Stimulated activated CD8-positive, alpha-beta memory T cell treated with anti-CD3 and anti-CD28 coated beads, Interleukin-12 subunit alpha, Interleukin-12 subunit beta, amount 100 ng/mL, for 1 hour (primary cell): ENCODE data around the gene HRH4.

Source experiments
- DNase-seq: peaks from one replicate; pipeline ENCODE4 v3.0.0-alpha.2; 2020; ENCODE audit warnings: low read depth

The HRH4 gene

DNA sequence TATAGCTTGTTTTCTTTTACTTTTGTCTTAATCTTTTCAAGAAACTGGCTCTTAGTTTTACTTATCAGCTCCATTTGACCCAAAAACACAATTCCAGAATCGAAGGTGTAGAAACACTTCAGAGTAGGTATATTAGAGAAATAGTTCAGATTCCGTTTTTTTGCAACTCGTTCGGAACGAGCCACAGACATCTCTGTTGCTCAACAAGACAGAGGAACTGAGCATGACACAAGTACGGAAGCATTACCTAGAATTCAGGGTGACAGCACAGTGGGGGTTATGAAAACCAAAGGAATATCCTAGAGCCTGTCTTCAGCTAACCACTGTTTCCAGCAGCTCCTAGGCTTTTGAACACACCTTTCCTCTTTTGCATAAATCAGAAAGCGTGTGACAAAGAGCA lies 5.0 kb downstream of the HRH4 start:
- DNase-seq = no peak

GRCh38 chr18:24466771-24467170 lies 6.3 kb downstream of the HRH4 start:
- DNase-seq = no peak

DNA sequence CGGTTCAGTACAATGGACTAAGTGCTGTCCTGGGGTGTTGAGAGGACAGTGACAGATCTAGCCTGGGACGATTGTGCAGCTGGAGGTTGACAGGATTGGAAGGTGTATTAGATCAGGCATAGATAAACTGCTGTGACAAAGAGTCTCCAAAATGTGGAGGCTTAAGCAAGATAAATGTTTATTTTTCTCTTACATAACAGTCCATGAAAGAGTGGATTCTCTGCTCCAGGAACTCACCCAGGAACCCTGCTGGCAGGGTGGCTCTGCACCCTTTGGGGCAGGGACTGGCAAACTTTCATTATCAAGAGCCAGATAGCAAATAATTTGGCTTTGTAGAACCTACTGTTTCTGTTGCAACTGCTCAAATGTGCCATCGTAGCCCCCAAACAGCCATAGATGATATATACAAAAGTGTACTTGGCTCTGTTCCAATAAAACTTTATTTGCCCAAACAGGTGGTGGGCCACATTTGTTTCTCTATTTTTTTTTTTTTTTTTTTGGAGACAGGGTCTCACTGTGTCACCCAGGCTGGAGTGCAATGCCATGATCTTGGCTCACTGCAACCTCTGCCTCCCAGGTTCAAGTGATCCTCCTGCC lies 9.7 kb downstream of the HRH4 start:
- no peak for DNase-seq

GRCh38 chr18:24470805-24471204 lies 10.4 kb downstream of the HRH4 start:
- no peak for DNase-seq

GRCh38 chr18:24472591-24472990 lies 12.2 kb downstream of the HRH4 start:
- DNase-seq = no peak

DNA sequence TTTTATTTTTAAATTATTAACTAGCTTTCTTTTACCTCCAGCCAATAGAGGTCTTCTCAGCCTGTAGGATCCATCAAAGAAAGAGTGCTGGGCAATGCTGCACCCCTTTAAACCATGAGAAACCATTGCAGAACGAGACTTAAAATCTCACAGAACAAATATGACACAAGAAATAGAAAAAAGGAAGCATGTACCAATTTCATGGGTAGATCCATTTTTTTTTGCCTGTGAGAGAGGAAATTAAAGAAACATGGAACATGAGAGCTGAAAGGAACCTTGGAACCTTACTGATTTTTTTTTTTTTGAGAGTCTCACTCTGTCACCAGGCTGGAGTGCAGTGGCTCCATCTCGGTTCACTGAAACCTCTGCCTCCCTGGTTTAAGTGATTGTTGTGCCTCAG lies 14.0 kb downstream of the HRH4 start:
- no peak for DNase-seq

GRCh38 chr18:24475926-24476589 lies 15.6 kb downstream of the HRH4 start:
- DNase-seq = no peak

DNA sequence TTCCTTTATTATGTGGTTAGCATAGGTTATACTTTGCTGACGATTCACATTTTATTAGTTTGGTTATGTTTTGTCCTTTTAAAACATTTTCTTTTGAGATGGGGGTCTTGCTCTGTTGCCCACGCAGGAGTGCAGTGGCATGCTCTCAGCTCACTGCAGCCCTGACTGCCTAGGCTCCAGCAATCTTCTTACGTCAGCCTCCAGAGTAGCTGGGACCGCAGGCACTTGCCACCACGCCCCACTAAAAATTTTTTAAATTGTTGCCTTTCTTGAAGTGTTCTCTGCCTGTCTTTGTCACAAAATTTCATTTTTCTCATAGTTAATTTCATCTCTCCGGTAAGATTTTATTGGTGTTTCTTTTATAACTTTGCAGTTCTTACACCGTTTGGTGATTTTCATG lies 18.9 kb downstream of the HRH4 start:
- no peak for DNase-seq

GRCh38 chr18:24482821-24483220 lies 22.4 kb downstream of the HRH4 start:
- DNase-seq = no peak

- DNase-seq = no peak
Observed at GRCh38 chr18:24485681-24486080, 25.2 kb downstream of the HRH4 start.

DNA sequence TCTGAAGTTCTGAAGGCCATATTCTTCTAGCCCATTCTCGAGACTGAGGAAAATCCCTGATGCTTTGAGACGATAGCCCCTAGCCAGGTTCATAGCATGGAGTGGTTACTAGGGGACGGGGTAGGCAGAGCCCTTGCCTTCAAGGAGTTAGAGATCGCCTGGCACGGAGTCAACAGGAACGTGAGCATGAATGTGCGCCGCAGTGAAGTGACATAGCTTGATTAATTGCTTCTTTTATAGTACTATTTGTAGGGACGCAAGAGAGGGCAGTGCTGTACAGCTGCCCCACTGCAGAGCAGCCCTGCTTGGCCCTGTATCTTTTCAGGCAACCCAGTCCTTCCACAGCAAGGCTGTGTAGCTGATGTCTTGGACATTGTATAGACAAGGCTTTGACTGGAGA lies 26.2 kb downstream of the HRH4 start:
- no peak for DNase-seq

- DNase-seq = no peak
Observed at GRCh38 chr18:24488824-24489493, 28.5 kb downstream of the HRH4 start.

DNA sequence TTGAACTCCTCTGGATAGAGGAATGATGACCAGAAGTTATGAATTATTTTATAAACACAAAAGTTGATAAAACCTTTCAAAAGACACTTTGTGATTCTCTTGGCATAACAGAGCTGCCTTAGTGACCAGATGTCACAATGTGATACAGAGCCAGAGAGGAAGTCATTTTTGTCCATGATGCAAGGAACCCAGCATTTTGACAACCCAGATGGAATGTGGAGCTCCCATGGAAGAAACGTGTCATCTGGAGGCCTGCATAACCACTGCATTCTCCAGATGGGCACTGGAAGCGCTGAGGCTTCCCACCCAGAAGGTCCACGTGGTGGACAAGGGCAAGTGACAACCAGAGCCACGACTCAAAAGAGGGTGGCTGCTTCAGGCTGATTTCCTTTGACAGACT lies 30.1 kb downstream of the HRH4 start:
- DNase-seq = no peak

DNA sequence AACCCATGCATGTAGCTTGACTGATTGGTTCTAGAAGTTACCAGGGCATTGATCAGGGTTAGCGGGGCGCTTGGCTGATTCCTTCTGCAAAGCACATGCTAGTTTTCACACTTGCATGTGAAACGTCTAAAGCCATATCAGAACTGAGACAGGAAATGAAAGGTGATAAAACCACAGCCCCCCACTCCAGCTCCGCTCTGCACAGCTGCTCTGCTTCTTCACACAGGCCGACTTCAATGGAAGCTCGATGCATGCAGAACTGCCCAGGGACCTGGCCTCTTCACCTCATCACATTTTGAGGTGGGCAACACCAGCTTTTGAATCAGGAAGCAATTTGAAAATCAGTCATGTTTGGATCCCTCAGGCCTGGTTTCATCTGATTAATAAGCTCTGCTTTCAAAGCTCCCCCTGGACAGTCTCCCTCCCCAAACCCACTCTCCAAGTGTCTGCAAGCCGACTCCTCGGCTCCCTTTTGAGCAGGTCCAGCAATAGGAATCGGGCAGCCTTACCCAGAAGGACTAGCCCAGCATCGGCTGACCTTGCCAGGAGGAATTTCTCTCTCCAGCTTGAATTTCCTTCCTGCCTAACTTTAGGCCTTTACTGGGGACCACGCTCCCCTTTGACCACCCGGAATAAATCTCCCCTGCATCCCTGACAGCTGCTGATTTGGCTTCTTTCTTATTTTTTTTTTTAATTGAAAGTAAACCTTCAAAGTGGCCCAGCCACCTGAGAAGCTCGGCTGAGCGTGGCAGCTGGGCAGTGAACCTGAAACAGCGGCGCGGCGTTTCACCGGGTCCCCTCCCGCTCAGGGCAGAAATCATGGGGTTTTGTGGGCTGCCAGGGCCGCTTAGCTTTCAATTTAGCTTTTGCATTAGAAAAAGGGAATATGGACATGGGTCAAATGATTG lies 31.7 kb downstream of the HRH4 start:
- no peak for DNase-seq

DNA sequence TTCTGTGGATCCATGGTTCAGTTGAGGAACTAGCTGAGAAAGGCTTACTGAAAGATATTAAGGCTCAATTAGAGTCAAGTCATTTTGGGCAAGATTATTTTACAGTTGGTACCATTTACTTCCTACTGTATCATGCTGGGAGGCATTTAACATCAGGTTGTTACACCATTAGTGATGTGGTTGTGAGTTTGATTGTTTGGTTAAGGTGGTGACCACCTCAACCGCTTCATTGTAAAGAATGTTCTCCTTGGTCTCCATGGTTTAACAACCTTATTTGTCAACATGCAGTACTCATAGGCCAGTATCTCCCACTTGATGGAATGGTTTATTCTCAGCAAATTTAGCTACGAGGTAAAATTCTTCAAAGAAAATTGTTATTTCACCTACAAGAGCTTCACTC lies 34.1 kb downstream of the HRH4 start:
- no peak for DNase-seq

DNA sequence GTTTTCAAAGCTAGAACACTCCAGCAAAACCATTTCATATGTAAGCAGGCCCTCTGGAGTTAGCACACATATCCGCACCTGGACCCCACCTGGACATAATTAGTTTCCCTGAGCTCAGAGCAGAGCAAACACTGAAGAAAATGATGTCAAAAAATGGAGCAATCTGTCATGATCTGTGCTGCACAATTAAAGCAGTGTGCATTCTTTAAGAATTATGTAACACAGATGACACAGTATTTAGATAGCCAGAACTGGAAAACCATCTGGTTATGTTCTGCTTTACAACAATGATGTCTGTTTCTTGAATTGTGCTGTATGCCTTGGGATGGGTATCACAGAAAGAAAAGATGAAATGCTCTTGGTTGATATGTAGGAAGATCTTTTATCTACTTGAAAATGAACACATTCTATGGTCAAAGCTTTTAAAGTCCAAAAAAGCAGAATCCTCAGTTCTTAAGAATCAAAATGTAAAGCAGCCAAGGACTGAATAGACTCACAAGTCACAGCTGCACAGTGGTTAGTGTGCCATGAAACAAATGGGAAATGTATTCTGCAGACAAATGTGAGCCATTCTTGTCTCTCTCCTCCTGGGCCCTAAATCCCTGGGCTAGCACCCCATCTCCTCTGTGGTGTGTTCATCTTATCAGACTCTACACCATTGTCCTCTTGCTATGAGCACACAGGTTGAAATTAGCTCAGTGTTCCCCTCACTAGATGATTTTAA lies 36.8 kb downstream of the HRH4 start:
- DNase-seq = no peak

GRCh38 chr18:24499814-24500213 lies 39.4 kb downstream of the HRH4 start:
- DNase-seq = no peak

- no peak for DNase-seq
Observed at GRCh38 chr18:24500217-24500616, 39.8 kb downstream of the HRH4 start.

DNA sequence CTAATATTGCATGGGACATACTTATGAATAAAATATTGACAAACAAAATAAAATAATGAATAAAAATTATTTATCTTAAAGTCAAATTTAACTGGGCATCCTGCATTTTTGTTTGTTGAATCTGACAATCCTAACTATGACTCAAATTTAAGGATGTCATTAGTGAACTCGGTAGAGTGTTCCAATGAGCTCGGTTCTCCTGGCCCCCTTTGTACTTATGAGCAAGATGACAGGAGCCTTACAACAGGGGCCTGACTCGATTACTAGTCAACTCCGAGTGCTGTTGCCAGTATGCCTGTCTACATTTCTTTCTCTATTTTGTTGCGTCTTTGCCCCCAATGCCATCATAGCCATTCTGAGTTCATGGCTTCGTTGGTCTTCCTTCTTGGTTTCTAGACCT lies 40.3 kb downstream of the HRH4 start:
- no peak for DNase-seq

GRCh38 chr18:24502667-24503523 lies 42.5 kb downstream of the HRH4 start:
- DNase-seq = no peak

DNA sequence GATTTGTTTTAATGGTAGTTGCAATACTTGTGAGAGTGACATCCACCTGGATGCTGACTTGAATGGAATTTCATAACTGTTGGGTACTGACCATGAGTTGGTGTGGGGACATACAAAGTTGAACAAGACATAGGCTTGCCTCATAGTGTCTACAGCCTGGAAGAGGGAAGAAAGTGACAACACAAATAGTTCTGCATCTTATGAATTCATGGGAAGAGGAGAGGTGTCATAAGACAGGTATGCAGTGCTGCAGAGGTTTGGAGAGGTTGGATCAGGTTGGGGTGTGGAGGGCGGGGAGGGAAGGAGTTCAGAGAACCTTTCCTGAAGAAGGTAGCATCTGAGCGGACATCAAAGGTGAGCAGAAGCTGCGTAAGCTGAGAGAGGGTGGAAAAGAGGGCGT lies 44.0 kb downstream of the HRH4 start:
- no peak for DNase-seq
